ENCODE measurements around the gene CD209. TPM values are rescaled to one million over a fixed set of nuclear protein-coding genes. Genes with fewer than 3 reads are reported as not detected.

Gene CD209
- total RNA-seq, 1 experiment from 2014 or later = not detected

DNA sequence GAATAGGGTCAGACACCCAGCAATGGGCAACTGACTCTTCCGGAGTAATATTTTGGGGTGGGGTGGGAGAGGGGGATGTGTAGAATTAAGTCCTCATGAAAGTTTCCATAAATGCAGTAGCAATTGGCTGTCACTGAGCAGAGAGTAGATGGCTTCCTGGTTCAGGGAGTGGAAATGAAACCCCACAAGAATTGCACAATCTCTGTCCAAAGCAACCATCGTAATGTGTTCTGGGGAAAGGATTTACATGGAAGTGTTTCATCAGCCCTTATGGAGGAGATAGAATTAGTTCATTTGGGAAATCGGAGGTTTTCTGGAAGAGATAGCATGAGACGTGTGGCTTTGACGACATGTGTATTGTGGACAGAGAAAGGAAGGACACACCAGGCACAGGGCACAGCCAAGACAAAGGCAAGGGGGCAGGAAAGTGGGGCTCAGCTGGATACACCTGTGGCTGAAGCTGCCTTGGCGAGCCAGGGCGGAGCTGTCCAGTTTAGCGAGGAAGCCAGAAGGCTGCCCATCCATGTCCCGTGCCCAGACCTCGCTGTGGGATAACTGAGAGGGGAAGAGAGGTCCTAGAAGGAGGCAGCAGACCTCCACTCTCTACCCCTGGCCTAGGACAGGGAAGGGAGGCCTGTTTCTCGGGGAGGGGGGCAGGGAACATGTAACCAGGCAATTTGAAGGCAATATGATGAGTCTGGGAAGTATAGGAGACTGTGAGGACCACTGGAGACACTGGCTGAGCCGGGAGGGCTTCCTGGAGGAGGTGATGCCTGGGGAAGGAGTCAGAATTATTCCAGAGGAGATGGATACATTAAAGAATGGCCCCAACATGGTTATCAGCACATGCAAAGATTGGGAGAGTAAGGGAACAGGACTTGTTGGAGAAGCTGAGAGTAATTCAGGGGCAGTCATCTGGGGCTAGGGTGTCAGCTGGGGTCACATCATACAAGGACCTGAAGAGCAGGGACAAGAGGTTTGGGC is 12.8 kb downstream of the CD209 start:
- in situ Hi-C loops (cut with HindIII; ENCODE audit: low pct_unique_long_range_greater_than_20kb, low sequenced_read_pairs) = no loop called here
- H3K9me3 ChIP-seq (ENCODE audit: control insufficient read depth, insufficient read depth, low read depth, low read length) = no peaks in the 10 kb centered on the region
- intact Hi-C loops (cut with micrococcal nuclease; ENCODE audit: unreplicated experiment) = no loop called here
- H3K27ac ChIP-seq (ENCODE audit: low read length) = no peak overlapping the region
- no peak for DNase-seq (ENCODE audit: low read depth, low spot score)
- H3K27me3 ChIP-seq (ENCODE audit: control insufficient read depth, insufficient read depth, low read length) = no peaks in the 10 kb centered on the region; the same call in 1 of the 2 replicates
- CTCF ChIA-PET = no interaction called here
- BruUV-seq (replicated peaks) = no TSS peak
- ATAC-seq = no peak
- TF ChIP-seq POLR2AphosphoS5 (IDR thresholded peaks at IDR 0.05; ENCODE audit: low read depth, low read length) (no peak), SIN3A (IDR thresholded peaks at IDR 0.05; ENCODE audit: borderline replicate concordance, insufficient read depth, low read depth, low read length) (no peak), TCF7L2 (IDR thresholded peaks at IDR 0.05; ENCODE audit: low read depth, low read length) (no peak)
- TF ChIP-seq, protein P1, sequence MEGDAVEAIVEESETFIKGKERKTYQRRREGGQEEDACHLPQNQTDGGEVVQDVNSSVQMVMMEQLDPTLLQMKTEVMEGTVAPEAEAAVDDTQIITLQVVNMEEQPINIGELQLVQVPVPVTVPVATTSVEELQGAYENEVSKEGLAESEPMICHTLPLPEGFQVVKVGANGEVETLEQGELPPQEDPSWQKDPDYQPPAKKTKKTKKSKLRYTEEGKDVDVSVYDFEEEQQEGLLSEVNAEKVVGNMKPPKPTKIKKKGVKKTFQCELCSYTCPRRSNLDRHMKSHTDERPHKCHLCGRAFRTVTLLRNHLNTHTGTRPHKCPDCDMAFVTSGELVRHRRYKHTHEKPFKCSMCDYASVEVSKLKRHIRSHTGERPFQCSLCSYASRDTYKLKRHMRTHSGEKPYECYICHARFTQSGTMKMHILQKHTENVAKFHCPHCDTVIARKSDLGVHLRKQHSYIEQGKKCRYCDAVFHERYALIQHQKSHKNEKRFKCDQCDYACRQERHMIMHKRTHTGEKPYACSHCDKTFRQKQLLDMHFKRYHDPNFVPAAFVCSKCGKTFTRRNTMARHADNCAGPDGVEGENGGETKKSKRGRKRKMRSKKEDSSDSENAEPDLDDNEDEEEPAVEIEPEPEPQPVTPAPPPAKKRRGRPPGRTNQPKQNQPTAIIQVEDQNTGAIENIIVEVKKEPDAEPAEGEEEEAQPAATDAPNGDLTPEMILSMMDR (IDR thresholded peaks at IDR 0.05) = no peak
- TF ChIP-seq, protein P2, sequence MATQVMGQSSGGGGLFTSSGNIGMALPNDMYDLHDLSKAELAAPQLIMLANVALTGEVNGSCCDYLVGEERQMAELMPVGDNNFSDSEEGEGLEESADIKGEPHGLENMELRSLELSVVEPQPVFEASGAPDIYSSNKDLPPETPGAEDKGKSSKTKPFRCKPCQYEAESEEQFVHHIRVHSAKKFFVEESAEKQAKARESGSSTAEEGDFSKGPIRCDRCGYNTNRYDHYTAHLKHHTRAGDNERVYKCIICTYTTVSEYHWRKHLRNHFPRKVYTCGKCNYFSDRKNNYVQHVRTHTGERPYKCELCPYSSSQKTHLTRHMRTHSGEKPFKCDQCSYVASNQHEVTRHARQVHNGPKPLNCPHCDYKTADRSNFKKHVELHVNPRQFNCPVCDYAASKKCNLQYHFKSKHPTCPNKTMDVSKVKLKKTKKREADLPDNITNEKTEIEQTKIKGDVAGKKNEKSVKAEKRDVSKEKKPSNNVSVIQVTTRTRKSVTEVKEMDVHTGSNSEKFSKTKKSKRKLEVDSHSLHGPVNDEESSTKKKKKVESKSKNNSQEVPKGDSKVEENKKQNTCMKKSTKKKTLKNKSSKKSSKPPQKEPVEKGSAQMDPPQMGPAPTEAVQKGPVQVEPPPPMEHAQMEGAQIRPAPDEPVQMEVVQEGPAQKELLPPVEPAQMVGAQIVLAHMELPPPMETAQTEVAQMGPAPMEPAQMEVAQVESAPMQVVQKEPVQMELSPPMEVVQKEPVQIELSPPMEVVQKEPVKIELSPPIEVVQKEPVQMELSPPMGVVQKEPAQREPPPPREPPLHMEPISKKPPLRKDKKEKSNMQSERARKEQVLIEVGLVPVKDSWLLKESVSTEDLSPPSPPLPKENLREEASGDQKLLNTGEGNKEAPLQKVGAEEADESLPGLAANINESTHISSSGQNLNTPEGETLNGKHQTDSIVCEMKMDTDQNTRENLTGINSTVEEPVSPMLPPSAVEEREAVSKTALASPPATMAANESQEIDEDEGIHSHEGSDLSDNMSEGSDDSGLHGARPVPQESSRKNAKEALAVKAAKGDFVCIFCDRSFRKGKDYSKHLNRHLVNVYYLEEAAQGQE (IDR thresholded peaks at IDR 0.05; ENCODE audit: insufficient read depth in 1 of 2, low read depth in 2 of 2, low read length in 1 of 2) = no peak
- no peak overlapping the region for H3K4me3 ChIP-seq (ENCODE audit: low read depth in 2 of 2, low read length in 2 of 2)
- no peaks in the 10 kb centered on the region for H3K36me3 ChIP-seq (ENCODE audit: control insufficient read depth, insufficient read depth, low read length)
- no peaks in the 10 kb centered on the region for H3K4me1 ChIP-seq (ENCODE audit: control insufficient read depth, insufficient read depth, low read length)
- POLR2A ChIA-PET = no interaction called here

DNA sequence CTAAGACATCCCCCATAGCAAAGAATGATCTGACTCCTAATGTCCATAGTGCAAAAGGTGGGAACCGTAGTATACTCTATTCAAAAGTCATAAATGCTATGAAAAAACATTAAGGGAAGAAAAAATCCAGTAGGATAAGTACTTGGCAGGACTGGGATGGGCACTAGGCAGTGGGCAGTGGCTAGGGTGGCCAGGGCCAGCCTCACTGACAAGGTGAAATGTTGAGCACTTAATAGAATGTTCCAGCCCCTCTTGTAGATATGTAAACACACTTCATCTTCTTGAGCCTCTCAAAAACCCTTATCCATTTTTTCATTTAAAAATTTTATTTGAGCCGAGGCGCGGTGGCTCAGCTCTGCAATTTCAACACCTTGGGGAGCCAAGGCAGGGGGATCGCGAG is 14.0 kb downstream of the CD209 start:
- CTCF ChIA-PET = no interaction called here
- no TSS peak for BruUV-seq (replicated peaks)

More for the DNA sequence above, 14.0 kb downstream of the CD209 start:
- Histone ChIP-seq H3K36me3 (ENCODE audit: control insufficient read depth, insufficient read depth, low read length) (no peaks in the 10 kb centered on the region), H3K27me3 (ENCODE audit: control insufficient read depth, insufficient read depth, low read length) (no peaks in the 10 kb centered on the region; the same call in 1 of the 2 replicates), H3K4me1 (ENCODE audit: control insufficient read depth, insufficient read depth, low read length) (no peaks in the 10 kb centered on the region), H3K4me3 (ENCODE audit: low read depth in 2 of 2, low read length in 2 of 2) (no peak overlapping the region), H3K9me3 (ENCODE audit: control insufficient read depth, insufficient read depth, low read depth, low read length) (no peaks in the 10 kb centered on the region), H3K27ac (ENCODE audit: low read length) (no peak overlapping the region)
- in situ Hi-C loops (cut with HindIII; ENCODE audit: low pct_unique_long_range_greater_than_20kb, low sequenced_read_pairs) = no loop called here
- DNase-seq (ENCODE audit: low read depth, low spot score) (no peak), ATAC-seq (no peak)
- POLR2A ChIA-PET = no interaction called here
- intact Hi-C loops (cut with micrococcal nuclease; ENCODE audit: unreplicated experiment) = no loop called here
- no peak for TF ChIP-seq SIN3A (IDR thresholded peaks at IDR 0.05; ENCODE audit: borderline replicate concordance, insufficient read depth, low read depth, low read length)
- TF ChIP-seq POLR2AphosphoS5 (IDR thresholded peaks at IDR 0.05; ENCODE audit: low read depth, low read length) = no peak
- TF ChIP-seq, protein P2 (IDR thresholded peaks at IDR 0.05; ENCODE audit: insufficient read depth in 1 of 2, low read depth in 2 of 2, low read length in 1 of 2) = no peak
- no peak for TF ChIP-seq TCF7L2 (IDR thresholded peaks at IDR 0.05; ENCODE audit: low read depth, low read length)
- TF ChIP-seq, protein P1 (IDR thresholded peaks at IDR 0.05) = no peak

All from Panc1 (cell line).